BLaER1 treated with 17β-estradiol and CSF1 and Interleukin-3, amounts not matched to agents 10 nM and 100 nM (cell line): ENCODE data around the gene CPS1.

ENCODE experiments used
- H3K27ac ChIP-seq, 11 experiments: shearing (Covaris generic); formaldehyde crosslinking; 2 replicates each; pipeline ENCODE4 v1.8.1; 2022
- H3K27me3 ChIP-seq, 11 experiments: shearing (Covaris generic); formaldehyde crosslinking; 2 replicates each; pipeline ENCODE4 v1.8.1; 2022
- H3K36me3 ChIP-seq, 11 experiments: shearing (Covaris generic); formaldehyde crosslinking; 2 replicates each; pipeline ENCODE4 v1.8.1; 2022
- H3K4me1 ChIP-seq, 10 experiments: shearing (Covaris generic); formaldehyde crosslinking; 2 replicates each; pipeline ENCODE4 v1.8.1; 2022
- H3K4me2 ChIP-seq, 11 experiments: shearing (Covaris generic); formaldehyde crosslinking; 2 replicates each; pipeline ENCODE4 v1.8.1; 2022
- H3K4me3 ChIP-seq, 10 experiments: shearing (Covaris generic); formaldehyde crosslinking; 2 replicates each; pipeline ENCODE4 v1.8.1; 2022
- H3K9ac ChIP-seq, 11 experiments: shearing (Covaris generic); formaldehyde crosslinking; 2 replicates each; pipeline ENCODE4 v1.8.1; 2022
- H3K9me3 ChIP-seq, 11 experiments: shearing (Covaris generic); formaldehyde crosslinking; replicated peaks in 1 of 11; 2 replicates each; pipeline ENCODE4 v1.8.1; 2022
- H4K20me1 ChIP-seq, 11 experiments: shearing (Covaris generic); formaldehyde crosslinking; 2 replicates each; pipeline ENCODE4 v1.8.1; 2022
- Cebpa-rat ChIP-seq, 11 experiments: shearing (Covaris generic); IDR thresholded peaks; 2 replicates each; pipeline ENCODE4 v1.8.1; 2022

Gene CPS1

DNA sequence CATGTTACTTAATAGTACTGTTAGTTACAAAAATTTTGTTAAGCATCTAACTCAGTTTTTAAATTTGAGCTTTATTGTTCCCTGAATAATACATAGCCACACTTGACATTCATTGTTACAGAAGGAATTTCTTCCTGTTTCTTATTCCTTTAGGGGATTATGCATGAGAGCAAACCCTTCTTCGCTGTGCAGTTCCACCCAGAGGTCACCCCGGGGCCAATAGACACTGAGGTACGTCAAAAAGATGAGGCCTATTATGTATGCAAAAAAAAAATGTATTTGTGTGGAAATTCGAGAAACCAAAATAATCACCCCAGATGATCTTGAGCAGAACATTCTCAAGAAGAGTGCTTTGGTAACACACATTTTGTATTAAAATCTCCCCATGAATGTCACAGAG is 36.3 kb downstream of the CPS1 start:
- no peak overlapping the region for H3K4me2 ChIP-seq
- H3K36me3 ChIP-seq, result no peaks in the 10 kb centered on the region
- no peak overlapping the region for H3K9ac ChIP-seq
- no peak overlapping the region for H3K27ac ChIP-seq
- H4K20me1 ChIP-seq, result no peaks in the 10 kb centered on the region
- no peaks in the 10 kb centered on the region for H3K4me1 ChIP-seq
- no peak for TF ChIP-seq Cebpa-rat (IDR thresholded peaks at IDR 0.05)
- no peaks in the 10 kb centered on the region for H3K27me3 ChIP-seq
- H3K4me3 ChIP-seq, result no peak overlapping the region
- H3K9me3 ChIP-seq, result 0 out of 22 replicates have a peak, but pooled peaks cover 0 to under 1% (median 0%) of the 10 kb centered on the region in 11 experiments

- H3K27me3 ChIP-seq, result no peaks in the 10 kb centered on the region
- TF ChIP-seq Cebpa-rat (IDR thresholded peaks at IDR 0.05), result no peak
- H3K4me1 ChIP-seq, result no peaks in the 10 kb centered on the region
- no peak overlapping the region for H3K4me2 ChIP-seq
- H3K9me3 ChIP-seq, result peaks cover 0 to 5% (median 3%) of the 10 kb centered on the region in 11 experiments; a peak in 6 of 22 replicates
- no peaks in the 10 kb centered on the region for H4K20me1 ChIP-seq
- H3K4me3 ChIP-seq, result no peak overlapping the region
- H3K9ac ChIP-seq, result no peak overlapping the region
- no peaks in the 10 kb centered on the region for H3K36me3 ChIP-seq
- H3K27ac ChIP-seq, result no peak overlapping the region
Observed at GRCh38 chr2:210593166-210593565, 36.8 kb downstream of the CPS1 start.

GRCh38 chr2:210598219-210598618 is 41.8 kb downstream of the CPS1 start:
- Histone ChIP-seq H3K27ac (no peak overlapping the region), H3K4me1 (no peaks in the 10 kb centered on the region), H3K4me2 (no peak overlapping the region), H3K27me3 (no peaks in the 10 kb centered on the region), H3K9me3 (peaks cover 0 to 18% (median 8%) of the 10 kb centered on the region in 11 experiments; a peak in 8 of 22 replicates), H3K36me3 (no peaks in the 10 kb centered on the region), H3K4me3 (no peak overlapping the region), H4K20me1 (no peaks in the 10 kb centered on the region), H3K9ac (no peak overlapping the region)
- TF ChIP-seq Cebpa-rat (IDR thresholded peaks at IDR 0.05), result no peak

GRCh38 chr2:210599476-210599875 is 43.1 kb downstream of the CPS1 start:
- H3K9ac ChIP-seq, result no peak overlapping the region
- H3K4me3 ChIP-seq, result no peak overlapping the region
- no peaks in the 10 kb centered on the region for H3K4me1 ChIP-seq
- no peak overlapping the region for H3K4me2 ChIP-seq
- H3K27me3 ChIP-seq, result no peaks in the 10 kb centered on the region
- H3K9me3 ChIP-seq, result peaks cover 0 to 18% (median 8%) of the 10 kb centered on the region in 11 experiments; a peak in 8 of 22 replicates
- TF ChIP-seq Cebpa-rat (IDR thresholded peaks at IDR 0.05), result no peak
- no peaks in the 10 kb centered on the region for H4K20me1 ChIP-seq
- no peak overlapping the region for H3K27ac ChIP-seq
- no peaks in the 10 kb centered on the region for H3K36me3 ChIP-seq

- no peaks in the 10 kb centered on the region for H4K20me1 ChIP-seq
- no peak for TF ChIP-seq Cebpa-rat (IDR thresholded peaks at IDR 0.05)
- no peak overlapping the region for H3K9ac ChIP-seq
- 0 out of 20 replicates have a peak, but pooled peaks cover 0 to 4% (median 0%) of the 10 kb centered on the region in 10 experiments for H3K4me1 ChIP-seq
- H3K27ac ChIP-seq, result no peak overlapping the region
- no peaks in the 10 kb centered on the region for H3K27me3 ChIP-seq
- no peak overlapping the region for H3K4me2 ChIP-seq
- no peaks in the 10 kb centered on the region for H3K36me3 ChIP-seq
- H3K9me3 ChIP-seq, result no peaks in the 10 kb centered on the region
- H3K4me3 ChIP-seq, result no peak overlapping the region
Observed at GRCh38 chr2:210604666-210605065, 48.3 kb downstream of the CPS1 start.

DNA sequence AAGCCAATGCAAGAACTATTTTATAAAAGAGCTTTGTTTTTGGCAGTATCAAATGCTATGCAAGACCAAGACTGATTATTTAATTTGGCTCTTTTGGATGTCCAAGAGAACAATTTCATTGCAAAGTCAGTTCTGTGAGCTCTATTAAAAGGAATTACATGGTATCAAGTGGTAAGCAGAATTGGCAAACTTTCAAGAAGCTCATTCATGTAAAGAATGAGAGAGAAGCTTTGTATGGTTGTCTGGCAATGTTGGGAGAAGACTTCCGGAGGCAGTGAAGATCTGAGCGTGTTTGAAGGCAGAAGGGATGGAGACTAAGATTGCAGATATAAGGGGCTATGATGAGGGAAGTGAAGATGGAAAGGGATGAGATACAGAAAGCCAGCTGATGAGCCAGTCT is 49.6 kb downstream of the CPS1 start:
- Histone ChIP-seq H3K9me3 (no peaks in the 10 kb centered on the region), H3K27me3 (no peaks in the 10 kb centered on the region), H3K4me3 (no peak overlapping the region), H3K36me3 (no peaks in the 10 kb centered on the region), H4K20me1 (no peaks in the 10 kb centered on the region), H3K4me1 (0 out of 20 replicates have a peak, but pooled peaks cover 0 to 4% (median 0%) of the 10 kb centered on the region in 10 experiments), H3K9ac (no peak overlapping the region), H3K27ac (no peak overlapping the region), H3K4me2 (no peak overlapping the region)
- TF ChIP-seq Cebpa-rat (IDR thresholded peaks at IDR 0.05), result no peak

- no peak for TF ChIP-seq Cebpa-rat (IDR thresholded peaks at IDR 0.05)
- H3K4me2 ChIP-seq, result no peak overlapping the region
Observed at GRCh38 chr2:210611466-210611865, 55.1 kb downstream of the CPS1 start.

DNA sequence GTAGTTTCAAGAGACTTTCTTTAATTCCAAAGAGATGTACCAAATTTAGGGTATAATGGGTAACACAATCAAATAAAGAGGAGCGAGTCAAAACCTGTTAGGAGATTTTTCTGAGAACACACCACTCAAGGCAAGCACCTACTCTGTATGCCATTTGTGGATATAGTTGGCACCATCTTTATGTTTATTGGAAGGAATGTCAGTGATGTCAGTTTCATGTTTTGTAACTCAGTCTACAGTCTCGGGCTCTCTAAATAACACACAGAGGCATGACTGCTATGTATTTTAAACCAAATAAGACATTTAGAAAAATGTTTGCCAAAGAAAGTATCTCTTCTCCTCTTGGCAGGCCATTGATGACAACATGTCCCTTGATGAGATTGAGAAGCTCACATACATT is 59.7 kb downstream of the CPS1 start:
- Histone ChIP-seq H3K4me1 (peaks cover 0 to 7% (median 6%) of the 10 kb centered on the region in 10 experiments; a peak in 11 of 20 replicates), H3K9ac (no peak overlapping the region), H3K36me3 (no peaks in the 10 kb centered on the region), H3K27ac (no peak overlapping the region), H3K27me3 (no peaks in the 10 kb centered on the region), H3K4me3 (no peak overlapping the region), H3K4me2 (no peak overlapping the region), H3K9me3 (no peaks in the 10 kb centered on the region), H4K20me1 (no peaks in the 10 kb centered on the region)
- TF ChIP-seq Cebpa-rat (IDR thresholded peaks at IDR 0.05), result no peak

More at GRCh38 chr2:210611466-210611865, 55.1 kb downstream of the CPS1 start:
- no peak overlapping the region for H3K9ac ChIP-seq
- H3K27me3 ChIP-seq, result no peaks in the 10 kb centered on the region
- no peaks in the 10 kb centered on the region for H4K20me1 ChIP-seq
- no peaks in the 10 kb centered on the region for H3K36me3 ChIP-seq
- H3K27ac ChIP-seq, result no peak overlapping the region
- no peak overlapping the region for H3K4me3 ChIP-seq
- no peaks in the 10 kb centered on the region for H3K4me1 ChIP-seq
- no peaks in the 10 kb centered on the region for H3K9me3 ChIP-seq

GRCh38 chr2:210617318-210617717 is 60.9 kb downstream of the CPS1 start:
- no peak overlapping the region for H3K9ac ChIP-seq
- H3K36me3 ChIP-seq, result no peaks in the 10 kb centered on the region
- no peaks in the 10 kb centered on the region for H4K20me1 ChIP-seq
- no peaks in the 10 kb centered on the region for H3K27me3 ChIP-seq
- H3K4me3 ChIP-seq, result no peak overlapping the region
- H3K4me2 ChIP-seq, result no peak overlapping the region
- H3K27ac ChIP-seq, result no peak overlapping the region
- peaks cover 0 to 8% (median 7%) of the 10 kb centered on the region in 10 experiments; a peak in 11 of 20 replicates for H3K4me1 ChIP-seq
- H3K9me3 ChIP-seq, result no peaks in the 10 kb centered on the region
- TF ChIP-seq Cebpa-rat (IDR thresholded peaks at IDR 0.05), result no peak

DNA sequence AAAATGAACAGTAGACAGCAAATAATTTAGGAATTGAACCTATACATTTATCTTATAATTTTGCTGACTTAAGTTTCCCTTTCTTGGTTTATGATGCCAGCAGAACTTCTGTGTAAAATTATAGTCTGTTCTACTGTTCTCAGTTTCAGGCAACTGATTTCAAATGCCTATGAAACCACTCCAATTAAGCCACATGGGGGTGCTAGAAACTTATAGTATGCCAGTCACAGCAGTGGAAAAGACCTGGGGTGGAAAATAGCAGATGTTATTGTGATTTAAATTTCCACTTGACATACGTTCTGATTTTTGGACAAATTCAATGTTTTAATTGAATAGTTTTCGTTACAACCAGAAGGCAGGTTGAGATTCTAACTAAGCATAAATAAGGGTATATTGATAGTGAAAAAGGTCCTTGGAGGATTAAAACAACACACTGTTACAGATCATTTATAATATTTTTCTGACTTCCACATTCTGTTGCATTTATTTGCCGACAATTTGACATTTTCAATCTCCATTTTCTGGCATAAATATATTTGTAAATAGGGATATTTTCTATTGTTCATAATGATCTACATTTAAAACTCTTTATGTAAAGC is 61.4 kb downstream of the CPS1 start:
- Histone ChIP-seq H4K20me1 (no peaks in the 10 kb centered on the region), H3K9me3 (no peaks in the 10 kb centered on the region), H3K27me3 (no peaks in the 10 kb centered on the region), H3K4me3 (no peak overlapping the region), H3K9ac (no peak overlapping the region), H3K4me1 (peaks cover 0 to 8% (median 7%) of the 10 kb centered on the region in 10 experiments; a peak in 11 of 20 replicates), H3K27ac (no peak overlapping the region), H3K36me3 (no peaks in the 10 kb centered on the region), H3K4me2 (no peak overlapping the region)
- no peak for TF ChIP-seq Cebpa-rat (IDR thresholded peaks at IDR 0.05)
